ENCODE results near the gene MSRB1. TPM values are rescaled to one million over a fixed set of nuclear protein-coding genes. Genes with fewer than 3 reads are reported as not detected.

The MSRB1 gene
- total and polyA plus RNA-seq, 9 of the 15 experiments (the other 6 are each of a cell fraction or from before 2014, with no cell fraction given) = 5.4 to 33.7 (median 25.7) TPM

- Histone ChIP-seq H3K4me1 (replicated peaks in 1 of 2; ENCODE audit: control insufficient read depth in 2 of 2, insufficient read depth in 2 of 2, low read length in 2 of 2) (peaks cover 3 to 75% of the 10 kb centered on the region in 2 experiments; a peak in 4 of 5 replicates), H4K20me1 (replicated peaks; ENCODE audit: control insufficient read depth, insufficient read depth, low read length) (0 out of 2 replicates have a peak, but pooled peaks cover 11% of the 10 kb centered on the region), H3K27ac (ENCODE audit: extremely low read depth, low read depth, low read length) (no peak overlapping the region), H2AFZ (ENCODE audit: low read depth, low read length) (no peak overlapping the region), H3K4me3 (no peak overlapping the region), H3K9me3 (replicated peaks; ENCODE audit: control insufficient read depth, insufficient read depth, low read depth, low read length) (no peaks in the 10 kb centered on the region), H3K4me2 (ENCODE audit: insufficient read depth, low read length) (no peak overlapping the region), H3K9ac (ENCODE audit: insufficient read depth in 1 of 2, low read depth in 2 of 2, low read length in 2 of 2) (no peak overlapping the region), H3K36me3 (ENCODE audit: control insufficient read depth, insufficient read depth, low read length) (no peaks in the 10 kb centered on the region), H3K9me1 (ENCODE audit: control insufficient read depth, insufficient read depth, low read length) (no peaks in the 10 kb centered on the region), H3K79me2 (ENCODE audit: control insufficient read depth, insufficient read depth, low read length) (no peaks in the 10 kb centered on the region), H3K27me3 (ENCODE audit: control insufficient read depth in 2 of 2, insufficient read depth in 2 of 2, low read length in 2 of 2) (peaks cover 22 to 49% of the 10 kb centered on the region in 2 experiments; a peak in 4 of 5 replicates)
- 25% methylated on average over 21 of the region's 25 CpGs for WGBS (ENCODE audit: insufficient coverage, low coverage, missing lambda C conversion rate)
- no TSS peak for BruUV-seq (replicated peaks)
- CTCF ChIA-PET (ENCODE audit: low intra/inter-chr PET ratio) = no interaction called here
- no peak for FAIRE-seq
- intact Hi-C loops (cut with micrococcal nuclease) (no loop called here), in situ Hi-C loops (cut with MboI) (no loop called here)
- no peak for DNase-seq (ENCODE audit: extremely low read depth in 1 of 4, low spot score in 3 of 4)
- ATAC-seq = no peak
- POLR2A ChIA-PET = interaction anchor here (0.5 to 1.4 kb wide), 5 partner anchors 30 to 344 kb away, joined by 3 to 4 read pairs (median 3); partner anchors contain the start of genes MEIOB and RPS2
- TF ChIP-seq RCOR1 (IDR thresholded peaks at IDR 0.05; ENCODE audit: borderline replicate concordance in 1 of 2, low read depth in 2 of 2, low read length in 2 of 2) = no peak
- TF ChIP-seq CTCFL (IDR thresholded peaks at IDR 0.05; ENCODE audit: borderline replicate concordance, insufficient read depth, low read depth, low read length, poor library complexity, severe bottlenecking) = no peak
- no peak for TF ChIP-seq ZNF133 (CRISPR knock-in tag; IDR thresholded peaks at IDR 0.05)
- no peak for TF ChIP-seq TCF15 (CRISPR knock-in tag; IDR thresholded peaks at IDR 0.05)
- no peak for TF ChIP-seq SIN3A (IDR thresholded peaks at IDR 0.05; ENCODE audit: borderline replicate concordance in 2 of 2, control insufficient read depth in 1 of 2, low read depth in 2 of 2, low read length in 2 of 2)
- no peak for TF ChIP-seq ELK1 (CRISPR knock-in tag; IDR thresholded peaks at IDR 0.05)
- no peak for TF ChIP-seq NR2F6 (CRISPR knock-in tag; IDR thresholded peaks at IDR 0.05)
- no peak for TF ChIP-seq NFXL1 (CRISPR knock-in tag; IDR thresholded peaks at IDR 0.05)
- no peak for TF ChIP-seq ZFP91 (CRISPR knock-in tag; IDR thresholded peaks at IDR 0.05)
Measured at GRCh38 chr16:1915732-1916639, 27.0 kb downstream of the MSRB1 start.
